Body of pancreas (tissue), 4 donors: ENCODE data around the gene AK2. TPM values are rescaled to one million over a fixed set of nuclear protein-coding genes. Genes with fewer than 3 reads are reported as not detected.
"Not testable (repeated sequence)": the region's sequence is repeated elsewhere in the genome, so short reads cannot be mapped to it uniquely, and the experiment has no call there.

Experiments used
- ATAC-seq: fragments of 150-250 bp; one replicate; pipeline ENCODE4 v1.9.1; 2016
- DNase-seq, 4 donors: peaks; one replicate each; pipeline ENCODE4 v3.0.0-alpha.2; 2019
- H3K27ac ChIP-seq, 4 donors: fragments of 200-600 bp; sonication (generic); 1 replicate in 3 of 4; 2 replicates in 1 of 4; pipeline versions ENCODE4 v1.5.1 to v1.6.1; 2016 to 2019; ENCODE audit warnings: mild to moderate bottlenecking in 1 of 4, mixed read lengths in 1 of 4, moderate library complexity in 1 of 4
- H3K27me3 ChIP-seq, 2 donors: fragments of 200-600 bp; sonication (generic); one replicate each; pipeline ENCODE4 v1.6.0; 2016; ENCODE audit warnings: mild to moderate bottlenecking in 1 of 2
- H3K36me3 ChIP-seq, 2 donors: fragments of 200-600 bp; sonication (generic); replicated peaks in 1 of 2; 2 replicates each; pipeline ENCODE4 v1.5.1; 2016; ENCODE audit warnings: low read depth in 2 of 2; ENCODE audit not compliant: insufficient read depth in 1 of 2
- H3K4me1 ChIP-seq: fragments of 200-600 bp; sonication (generic); one replicate; pipeline ENCODE4 v1.6.0; 2016
- H3K4me3 ChIP-seq, 2 donors: fragments of 200-600 bp; sonication (generic); 1 replicate in 1 of 2; 2 replicates in 1 of 2; pipeline ENCODE4 v1.5.1; 2016 to 2019
- H3K9me3 ChIP-seq, 3 donors: fragments of 200-600 bp; sonication (generic); 1 replicate in 2 of 3; 2 replicates in 1 of 3; pipeline ENCODE4 v1.5.1; 2016
- CTCF ChIP-seq, 7 experiments: fragments of 450-650 bp in 4 of 7; fragments of 200-600 bp in 3 of 7; sonication (generic) in 3 of 7; IDR thresholded peaks; one replicate each; pipeline ENCODE4 v1.5.1; 2016 to 2019; ENCODE audit warnings: antibody characterized with exemption in 7 of 7
- POLR2A ChIP-seq, 3 donors: fragments of 450-650 bp; IDR thresholded peaks; one replicate each; pipeline ENCODE4 v1.6.1; 2016; ENCODE audit warnings: antibody characterized with exemption in 3 of 3, mild to moderate bottlenecking in 2 of 3
- WGBS, 2 donors: methylation state at CpG; one replicate each; pipeline ENCODE4 v1.1.5; 2017; 5-methylcytosine and 5-hydroxymethylcytosine counted together
- intact Hi-C: fragments of 100-400 bp; cut with DNase I; formaldehyde crosslinking; loops from one replicate; pipeline ENCODE4 v1.15.1; 2023
- total RNA-seq, 2 donors: library from RNA; depleted of rRNA; stranded (reverse); fragments of >200 nt; gene quantifications; one replicate each; pipeline ENCODE4 v1.1.0, GENCODE V29; 2016

The AK2 gene
- total RNA-seq, 2 donors from 2014 or later, result 76.8 to 533 TPM

- no peak for ATAC-seq
- intact Hi-C loops, result no loop called here
- TF ChIP-seq CTCF (IDR thresholded peaks at IDR 0.05) (no peak), POLR2A (IDR thresholded peaks at IDR 0.05) (no peak)
- Histone ChIP-seq H3K4me3 (no peak overlapping the region), H3K9me3 (no peaks in the 10 kb centered on the region), H3K36me3 (no peaks in the 10 kb centered on the region), H3K4me1 (peaks cover 8% of the 10 kb centered on the region), H3K27me3 (no peaks in the 10 kb centered on the region), H3K27ac (peak overlapping the region in 2 of 4 donors; percentile 14 to 55)
- WGBS, 2 donors, result 78 to 89% methylated on average over 5 of the region's 5 CpGs
- DNase-seq, result no peak
Observed at GRCh38 chr1:32998064-32998463, 38.6 kb downstream of the AK2 start.

- Histone ChIP-seq H3K27me3 (no peaks in the 10 kb centered on the region), H3K36me3 (no peaks in the 10 kb centered on the region), H3K4me1 (peaks cover 13% of the 10 kb centered on the region), H3K27ac (peak overlapping the region in 2 of 4 donors; percentile 14 to 55), H3K9me3 (no peaks in the 10 kb centered on the region), H3K4me3 (no peak overlapping the region)
- intact Hi-C loops, result no loop called here
- WGBS, 2 donors, result 69 to 71% methylated on average over 1 to 2 of the region's 2 CpGs
- ATAC-seq (peak; percentile 50), DNase-seq (no peak)
- no peak for TF ChIP-seq POLR2A (IDR thresholded peaks at IDR 0.05)
- TF ChIP-seq CTCF (IDR thresholded peaks at IDR 0.05), result no peak
Observed at GRCh38 chr1:32997381-32997891, 39.2 kb downstream of the AK2 start.

GRCh38 chr1:32993324-32993636 is 43.4 kb downstream of the AK2 start:
- intact Hi-C loops, result not testable (repeated sequence)

GRCh38 chr1:32992489-32993323 is 44.0 kb downstream of the AK2 start:
- H3K27me3 ChIP-seq, result no peaks in the 10 kb centered on the region
- 46 to 50% methylated on average over 4 to 7 of the region's 7 CpGs for WGBS, 2 donors
- H3K4me1 ChIP-seq, result peaks cover 26% of the 10 kb centered on the region
- ATAC-seq, result peak; percentile 79
- TF ChIP-seq CTCF (IDR thresholded peaks at IDR 0.05) (no peak), POLR2A (IDR thresholded peaks at IDR 0.05) (peak in 1 of 3 donors; percentile 28)
- no peaks in the 10 kb centered on the region for H3K36me3 ChIP-seq
- intact Hi-C loops, result no loop called here
- H3K27ac ChIP-seq, result peak overlapping the region in 2 of 4 donors; percentile 64 to 71
- DNase-seq, result peak; percentile 55 to 84 (median 68)
- H3K4me3 ChIP-seq, result no peak overlapping the region
- H3K9me3 ChIP-seq, result no peaks in the 10 kb centered on the region

More at GRCh38 chr1:32993324-32993636, 43.4 kb downstream of the AK2 start:
- not testable (repeated sequence) for H3K9me3 ChIP-seq, DNase-seq, H3K4me3 ChIP-seq, H3K27me3 ChIP-seq, ATAC-seq, H3K36me3 ChIP-seq
- WGBS, 2 donors, result 94 to 95% methylated on average over 8 of the region's 8 CpGs
- H3K4me1 ChIP-seq, result peaks cover 26% of the 10 kb centered on the region
- H3K27ac ChIP-seq, result peak overlapping the region in 1 of 4 donors; percentile 71

- no peaks in the 10 kb centered on the region for H3K9me3 ChIP-seq
- H3K27me3 ChIP-seq, result no peaks in the 10 kb centered on the region
- peaks cover 20% of the 10 kb centered on the region for H3K4me1 ChIP-seq
- peak overlapping the region in 2 of 4 donors; percentile 64 to 71 for H3K27ac ChIP-seq
- no peak for TF ChIP-seq POLR2A (IDR thresholded peaks at IDR 0.05)
- no peak for TF ChIP-seq CTCF (IDR thresholded peaks at IDR 0.05)
- no peak overlapping the region for H3K4me3 ChIP-seq
- intact Hi-C loops, result no loop called here
- ATAC-seq (no peak), DNase-seq (no peak)
- 72 to 85% methylated on average over 8 to 9 of the region's 9 CpGs for WGBS, 2 donors
- H3K36me3 ChIP-seq, result no peaks in the 10 kb centered on the region
Observed at GRCh38 chr1:32991819-32992488, 44.7 kb downstream of the AK2 start.
